Loucy (cell line): ENCODE data around the gene MITD1.
A peak's percentile ranks its signal among the peaks of the same experiment; 100 is the strongest.
"Not testable (repeated sequence)": the region's sequence is repeated elsewhere in the genome, so short reads cannot be mapped to it uniquely, and the experiment has no call there.

Experiments used
- H2AFZ ChIP-seq: fragments of 200-600 bp; sonication (generic); 2 replicates; pipeline ENCODE4 v1.6.0; 2016; ENCODE audit warnings: antibody characterized with exemption, mild to moderate bottlenecking, low read length, moderate library complexity
- H3F3A ChIP-seq: fragments of 200-600 bp; 2 replicates; pipeline ENCODE4 v1.6.0; 2016; ENCODE audit warnings: antibody characterized with exemption, low read depth, mild to moderate bottlenecking
- H3K27me3 ChIP-seq: fragments of 200-600 bp; sonication (generic); 2 replicates; pipeline ENCODE4 v1.6.1; 2014; ENCODE audit warnings: low read length, mild to moderate bottlenecking; ENCODE audit not compliant: insufficient read depth, poor library complexity, severe bottlenecking
- H3K36me3 ChIP-seq: fragments of 200-600 bp; sonication (generic); 2 replicates; pipeline ENCODE4 v1.6.1; 2016; ENCODE audit warnings: low read length; ENCODE audit not compliant: insufficient read depth
- H3K4me1 ChIP-seq: fragments of 200-600 bp; sonication (generic); 2 replicates; pipeline ENCODE4 v1.5.1; 2014; ENCODE audit warnings: low read length, mild to moderate bottlenecking; ENCODE audit not compliant: insufficient read depth, poor library complexity, severe bottlenecking
- H3K4me2 ChIP-seq: fragments of 200-600 bp; sonication (generic); 2 replicates; pipeline ENCODE4 v1.6.0; 2014; ENCODE audit warnings: antibody characterized with exemption, low read length, low read depth, mild to moderate bottlenecking; ENCODE audit not compliant: poor library complexity, severe bottlenecking
- H3K4me3 ChIP-seq: fragments of 200-600 bp; sonication (generic); 2 replicates; pipeline ENCODE4 v1.5.1; 2014; ENCODE audit warnings: low read length, mild to moderate bottlenecking, mixed read lengths; ENCODE audit not compliant: poor library complexity, severe bottlenecking
- H3K79me2 ChIP-seq: fragments of 200-600 bp; sonication (generic); 2 replicates; pipeline ENCODE4 v1.6.1; 2014; ENCODE audit warnings: low read length; ENCODE audit not compliant: insufficient read depth
- H3K9ac ChIP-seq: fragments of 200-600 bp; sonication (generic); 2 replicates; pipeline ENCODE4 v1.6.0; 2014; ENCODE audit warnings: mild to moderate bottlenecking, low read depth, low read length, moderate library complexity; ENCODE audit not compliant: poor library complexity, severe bottlenecking
- H3K9me2 ChIP-seq: fragments of 200-600 bp; sonication (generic); replicated peaks from 2 replicates; pipeline ENCODE4 v1.6.1; 2016; ENCODE audit warnings: low read depth, low read length, mixed read lengths
- H3K9me3 ChIP-seq: fragments of 200-600 bp; sonication (generic); 2 replicates; pipeline ENCODE4 v1.6.1; 2014; ENCODE audit warnings: mild to moderate bottlenecking, antibody characterized with exemption, low read length, low read depth; ENCODE audit not compliant: insufficient read depth
- H4K20me1 ChIP-seq: fragments of 200-600 bp; sonication (generic); 2 replicates; pipeline ENCODE4 v1.6.0; 2014; ENCODE audit warnings: antibody characterized with exemption, low read length, mild to moderate bottlenecking; ENCODE audit not compliant: insufficient read depth, poor library complexity, severe bottlenecking
- CTCF ChIP-seq: fragments of 200-600 bp; sonication (generic); conservative IDR thresholded peaks from 2 replicates; pipeline ENCODE4 v1.5.1; 2014; ENCODE audit warnings: mild to moderate bottlenecking, antibody characterized with exemption, low read length
- EZH2phosphoT487 ChIP-seq: fragments of 200-600 bp; IDR thresholded peaks from 2 replicates; pipeline ENCODE4 v1.6.1; 2018; ENCODE audit warnings: antibody characterized with exemption, mild to moderate bottlenecking, moderate library complexity, borderline replicate concordance

The MITD1 gene

GRCh38 chr2:99198103-99198841 is 17.4 kb upstream of the MITD1 start:
- Histone ChIP-seq H3K79me2 (no peaks in the 10 kb centered on the region), H4K20me1 (no peaks in the 10 kb centered on the region), H2AFZ (no peak overlapping the region), H3K36me3 (peaks cover 24% of the 10 kb centered on the region; the same call in 1 of the 2 replicates), H3K4me1 (no peaks in the 10 kb centered on the region), H3K9ac (no peak overlapping the region), H3K4me2 (no peak overlapping the region), H3K4me3 (no peak overlapping the region), H3K9me2 (no peaks in the 10 kb centered on the region), H3K27me3 (no peaks in the 10 kb centered on the region), H3F3A (no peaks in the 10 kb centered on the region), H3K9me3 (no peaks in the 10 kb centered on the region)
- TF ChIP-seq EZH2phosphoT487 (no peak), CTCF (0 out of 2 replicates have a peak, but pooled peaks have one; percentile 11)

- H3K4me2 ChIP-seq, H3K4me1 ChIP-seq, H3K79me2 ChIP-seq, H4K20me1 ChIP-seq, H3K9me3 ChIP-seq, H3K9me2 ChIP-seq, H3K9ac ChIP-seq, H3K4me3 ChIP-seq, H3K27me3 ChIP-seq, H3F3A ChIP-seq, H2AFZ ChIP-seq: not testable (repeated sequence)
- H3K36me3 ChIP-seq = peaks cover 35% of the 10 kb centered on the region; the same call in 1 of the 2 replicates
These were observed 11.5 kb upstream of the MITD1 start for GRCh38 chr2:99192364-99192763.

GRCh38 chr2:99190548-99190947 is 9.7 kb upstream of the MITD1 start:
- no peaks in the 10 kb centered on the region for H3K9me3 ChIP-seq
- H3K4me2 ChIP-seq = no peak overlapping the region
- no peak overlapping the region for H3K4me3 ChIP-seq
- H3K79me2 ChIP-seq = peaks cover 9% of the 10 kb centered on the region; the same call in 1 of the 2 replicates
- no peaks in the 10 kb centered on the region for H3K9me2 ChIP-seq
- H3K9ac ChIP-seq = no peak overlapping the region
- no peaks in the 10 kb centered on the region for H4K20me1 ChIP-seq
- H3K27me3 ChIP-seq = no peaks in the 10 kb centered on the region
- peaks cover 18% of the 10 kb centered on the region; the same call in 1 of the 2 replicates for H3K36me3 ChIP-seq
- peaks cover 5% of the 10 kb centered on the region for H3K4me1 ChIP-seq
- no peaks in the 10 kb centered on the region for H3F3A ChIP-seq
- no peak for TF ChIP-seq EZH2phosphoT487
- TF ChIP-seq CTCF = peak; percentile 51
- H2AFZ ChIP-seq = no peak overlapping the region

- Histone ChIP-seq H3K9me2 (no peaks in the 10 kb centered on the region), H3K4me3 (no peak overlapping the region), H3K79me2 (peaks cover 23% of the 10 kb centered on the region), H3K4me2 (no peak overlapping the region), H2AFZ (no peak overlapping the region), H3K9me3 (no peaks in the 10 kb centered on the region), H3K4me1 (peaks cover 8% of the 10 kb centered on the region), H3F3A (no peaks in the 10 kb centered on the region), H3K9ac (no peak overlapping the region), H3K36me3 (peaks cover 14% of the 10 kb centered on the region; the same call in 1 of the 2 replicates), H3K27me3 (no peaks in the 10 kb centered on the region), H4K20me1 (no peaks in the 10 kb centered on the region)
- TF ChIP-seq CTCF (no peak), EZH2phosphoT487 (no peak)
These were observed 7.5 kb upstream of the MITD1 start for GRCh38 chr2:99188357-99188756.
